CD4-positive, alpha-beta T cell treated with Interleukin-4 for 1 hour (primary cell): ENCODE data around the gene PAPOLA.
"Not testable (repeated sequence)": the region's sequence is repeated elsewhere in the genome, so short reads cannot be mapped to it uniquely, and the experiment has no call there.

Experiments
- DNase-seq, 2 donors: peaks; one replicate each; pipeline ENCODE4 v3.0.0-alpha.2; 2020 to 2022

The PAPOLA gene

DNA sequence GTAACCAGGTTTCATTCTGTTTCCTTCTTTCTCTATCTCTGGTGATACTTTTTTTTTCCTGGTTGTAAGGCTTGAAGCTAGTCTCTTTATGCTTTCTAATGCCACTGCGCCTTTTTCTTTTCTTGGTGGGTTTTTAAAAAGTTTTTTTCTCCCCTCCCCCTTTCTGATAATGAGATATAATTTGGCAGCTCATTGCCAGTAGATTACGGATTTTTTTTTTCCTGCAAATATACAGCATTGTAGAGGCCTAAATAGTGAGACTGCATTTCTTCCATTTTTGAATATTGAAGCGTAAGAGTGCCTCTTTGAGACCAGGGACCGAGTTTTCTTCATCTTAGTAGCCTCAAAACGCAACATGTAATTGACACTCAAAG is 1.1 kb downstream of the PAPOLA start:
- DNase-seq = no peak

DNA sequence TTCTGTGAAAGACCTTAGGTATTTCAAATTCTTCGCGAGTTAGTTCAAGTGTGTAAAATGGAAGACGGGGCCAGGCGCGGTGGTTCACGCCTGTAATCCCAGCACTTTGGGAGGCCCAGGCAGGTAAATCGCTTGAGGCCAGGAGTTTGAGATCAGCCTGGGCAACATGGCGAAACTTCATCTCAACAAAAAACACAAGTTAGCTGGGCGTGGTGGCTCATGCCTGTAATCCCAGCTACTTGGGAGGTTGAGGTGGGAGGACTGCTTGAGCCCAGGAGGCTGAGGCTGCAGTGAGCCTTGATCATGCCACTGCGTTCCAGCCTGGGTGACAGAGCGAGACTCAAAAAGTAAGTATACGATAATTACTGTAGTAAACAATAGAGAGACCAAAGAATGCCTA is 2.2 kb downstream of the PAPOLA start:
- not testable (repeated sequence) for DNase-seq

DNA sequence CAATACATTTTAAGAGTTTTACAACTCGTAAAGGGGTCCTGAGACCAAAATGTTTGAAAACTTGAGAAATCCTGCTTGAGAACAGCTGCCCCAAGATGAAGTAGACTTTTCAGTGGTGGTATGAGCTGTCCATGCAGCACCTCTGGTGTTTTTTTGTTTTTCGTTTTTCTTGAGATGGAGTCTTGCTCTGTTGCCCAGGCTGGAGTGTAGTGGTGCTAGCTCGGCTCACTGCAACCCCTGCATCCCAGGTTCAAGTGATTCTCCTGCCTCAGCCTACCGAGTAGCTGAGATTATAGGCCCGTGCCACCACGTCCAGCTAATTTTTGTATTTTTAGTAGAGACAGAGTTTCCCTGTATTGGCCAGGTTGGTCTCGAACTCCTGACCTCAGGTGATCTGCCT is 5.5 kb downstream of the PAPOLA start:
- DNase-seq = no peak

DNA sequence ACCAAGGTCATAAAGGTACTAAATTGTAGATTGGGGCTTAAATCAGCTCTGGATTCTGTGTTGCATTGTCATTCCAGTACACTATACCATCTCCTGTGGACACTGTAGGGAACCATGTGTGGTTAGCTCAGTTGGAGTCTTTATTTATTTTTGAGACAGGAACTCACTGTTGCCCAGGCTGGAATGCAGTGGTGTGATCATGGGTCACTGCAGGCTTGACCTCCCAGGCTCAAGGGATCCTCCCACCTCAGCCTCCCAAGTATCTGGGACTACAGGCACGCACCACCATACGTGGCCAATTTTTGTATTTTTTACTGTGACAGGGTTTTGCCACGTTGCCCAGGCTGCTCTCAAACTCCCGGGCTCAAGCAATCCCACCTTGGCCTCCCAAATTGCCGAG is 6.7 kb downstream of the PAPOLA start:
- DNase-seq = no peak

DNA sequence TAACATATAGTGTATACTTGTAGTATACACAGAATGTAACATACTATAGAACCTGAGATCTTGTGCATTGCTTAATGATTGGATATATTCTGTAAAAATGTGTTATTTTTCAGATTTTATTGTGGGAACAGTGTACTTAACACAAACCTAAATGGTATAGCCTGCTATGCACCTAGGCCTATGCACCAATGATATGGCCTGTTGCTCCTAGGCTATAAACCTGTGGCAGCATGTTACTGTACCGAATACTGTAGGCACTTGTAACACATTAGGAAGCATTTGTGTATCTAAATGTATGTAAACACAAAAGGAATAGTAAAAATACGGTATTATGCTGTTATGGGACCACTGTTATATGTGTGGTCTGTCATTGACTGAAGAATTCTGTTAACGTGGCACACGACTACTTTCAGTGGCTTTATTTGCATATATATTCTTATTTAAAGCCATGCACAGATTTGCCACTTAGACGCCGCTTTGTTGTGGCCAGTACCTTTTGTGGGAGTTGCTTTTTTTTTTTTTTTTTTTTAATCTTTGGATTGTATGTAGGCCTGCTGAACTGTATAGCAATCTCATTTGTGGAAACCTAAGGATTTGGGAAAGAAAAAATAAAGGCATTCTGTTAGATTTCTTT is 7.4 kb downstream of the PAPOLA start:
- DNase-seq = no peak

DNA sequence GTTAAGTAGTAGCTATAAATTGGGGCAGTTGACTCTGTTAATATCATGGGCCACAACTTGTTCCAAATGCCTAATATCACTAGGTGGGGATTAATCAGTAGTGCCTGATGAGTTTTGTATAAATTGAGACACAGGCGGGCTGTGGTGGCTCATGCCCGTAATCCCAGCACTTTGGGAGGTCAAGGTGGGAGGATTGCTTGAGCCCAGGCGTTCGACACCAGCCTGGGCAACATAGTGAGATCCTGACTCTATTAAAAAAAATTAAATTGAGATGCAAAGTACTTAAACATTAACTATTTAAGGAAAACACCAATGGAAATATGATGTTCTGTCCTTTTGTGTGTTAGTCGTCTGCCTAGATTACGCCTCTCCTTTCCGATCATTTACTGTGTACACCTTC is 9.0 kb downstream of the PAPOLA start:
- DNase-seq = no peak

DNA sequence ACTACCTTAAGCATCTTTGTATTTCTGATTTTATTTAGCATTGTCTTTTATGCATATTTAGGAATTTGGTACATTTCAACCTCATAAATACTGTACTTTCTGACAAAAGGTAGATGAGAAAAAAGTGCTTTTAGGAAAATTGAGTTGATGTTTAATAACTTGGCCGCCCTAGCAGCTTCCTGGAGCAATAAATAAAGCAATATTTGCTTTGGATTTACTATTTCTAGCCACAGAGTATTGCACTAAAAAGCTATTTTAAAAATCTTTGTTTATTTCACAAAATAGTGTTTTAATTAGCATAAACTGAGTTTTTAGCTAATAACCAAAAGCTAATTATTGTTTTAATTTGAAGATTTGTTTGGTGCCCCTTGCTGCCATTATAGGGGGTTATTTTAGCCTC is 9.5 kb downstream of the PAPOLA start:
- DNase-seq = no peak

DNA sequence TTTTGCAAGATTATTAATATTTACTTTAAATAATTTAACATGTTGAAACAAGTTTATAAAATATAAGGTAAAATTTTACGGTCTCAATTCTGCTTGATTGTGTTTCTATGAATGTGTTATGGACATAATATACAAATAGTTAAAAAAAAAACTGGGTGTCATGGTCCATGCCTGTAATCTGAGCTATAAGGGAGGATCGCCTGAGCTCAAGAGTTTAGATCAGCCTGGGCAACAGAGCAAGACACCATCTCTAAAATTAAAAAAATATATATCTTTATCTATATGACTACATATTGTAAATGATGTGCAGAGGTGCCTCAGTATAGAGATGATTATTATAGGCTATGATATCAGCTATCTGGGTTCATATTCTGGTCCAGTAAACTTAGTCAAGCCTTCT is 9.9 kb downstream of the PAPOLA start:
- DNase-seq = no peak

DNA sequence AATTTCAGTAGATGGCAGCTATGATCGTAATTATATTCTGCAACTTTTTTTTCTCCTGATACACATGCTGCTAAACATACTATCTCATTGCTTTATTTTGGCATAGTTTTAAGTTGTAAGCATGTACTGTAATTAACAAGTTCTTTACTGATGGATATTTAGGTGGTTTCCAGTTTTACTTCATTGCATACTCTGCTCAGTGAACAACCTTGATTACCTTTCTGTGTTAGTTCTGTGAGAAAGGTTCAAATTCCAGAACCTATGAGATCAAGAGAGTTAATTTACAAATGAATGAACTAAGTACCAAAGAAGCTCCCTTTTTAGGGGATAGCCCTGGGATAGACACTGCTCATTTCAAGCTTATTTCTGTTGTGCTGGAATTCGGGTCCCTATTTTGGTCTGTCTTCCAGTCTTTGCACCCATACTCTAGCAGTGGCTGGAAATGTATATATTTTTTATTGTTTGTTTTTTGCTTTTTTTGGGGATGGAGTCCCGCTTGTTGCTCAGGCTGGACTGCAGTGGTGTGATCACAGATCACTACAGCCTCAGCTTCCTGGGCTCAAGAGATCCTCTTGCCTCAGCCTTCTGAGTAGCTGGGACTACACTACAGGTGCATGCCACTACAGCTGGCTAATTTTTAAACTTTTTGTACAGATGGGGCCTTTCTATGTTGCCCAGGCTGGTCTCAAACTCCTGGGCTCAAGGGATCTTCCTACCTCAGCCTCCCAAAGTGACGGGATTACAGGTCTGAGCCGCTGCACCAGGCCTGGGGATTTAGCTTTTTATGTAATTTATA is 10.6 kb downstream of the PAPOLA start:
- DNase-seq = no peak

DNA sequence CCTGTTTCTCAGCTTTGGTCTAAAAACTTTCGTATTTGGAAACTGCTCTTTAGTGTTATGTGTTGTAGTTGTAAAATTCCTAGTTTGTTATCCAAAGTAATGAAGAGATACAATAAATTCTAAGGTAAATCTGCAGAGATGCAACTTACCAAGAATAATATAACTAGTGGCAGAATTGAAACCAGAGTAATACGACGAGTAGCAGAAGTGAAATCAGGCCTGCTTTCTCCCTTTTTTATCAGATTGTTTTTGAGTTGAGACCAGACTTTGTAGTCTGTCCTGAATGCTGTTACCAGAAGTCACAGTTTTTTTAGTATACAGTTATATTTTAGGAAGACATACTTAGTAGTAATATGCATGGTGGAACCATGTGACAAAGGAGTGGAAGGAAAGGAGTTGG is 12.5 kb downstream of the PAPOLA start:
- no peak for DNase-seq

DNA sequence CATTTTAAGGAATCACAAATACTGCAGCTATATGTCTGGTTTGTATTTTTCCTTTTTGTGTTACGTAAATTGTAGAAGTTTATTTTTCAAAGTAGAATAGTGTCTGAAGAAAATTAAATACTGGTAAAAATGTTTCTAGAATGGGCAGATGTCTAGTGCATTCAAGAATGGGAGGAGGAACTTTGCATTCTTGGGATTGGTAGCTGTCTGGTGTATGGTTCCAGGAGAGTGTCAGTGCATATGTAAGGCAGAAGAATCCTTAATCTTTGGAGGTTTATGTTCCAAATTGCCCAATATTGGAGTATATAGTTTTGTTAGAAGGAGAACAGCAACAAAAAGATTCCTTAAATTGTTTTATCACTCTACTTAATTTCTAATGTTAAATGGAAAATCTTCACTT is 13.5 kb downstream of the PAPOLA start:
- DNase-seq = no peak

DNA sequence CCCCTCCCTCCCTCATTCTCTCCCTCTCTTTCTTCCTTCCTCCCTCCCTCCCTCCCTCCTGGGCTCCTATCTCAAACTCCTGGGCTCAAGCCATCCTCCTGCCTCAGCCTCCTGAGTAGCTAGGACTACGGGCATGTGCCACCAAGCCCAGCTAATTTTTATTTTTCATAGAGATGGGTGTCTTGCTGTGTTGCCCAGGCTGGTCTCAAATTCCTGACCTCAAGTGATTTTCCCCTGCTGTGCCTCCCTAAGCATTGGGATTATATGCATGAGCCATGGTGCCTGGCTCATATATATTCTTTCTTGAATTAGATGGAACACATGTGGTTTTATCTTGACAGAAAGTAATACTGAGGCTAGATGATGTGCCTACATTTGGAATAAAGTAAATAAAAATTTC is 14.2 kb downstream of the PAPOLA start:
- DNase-seq = no peak

DNA sequence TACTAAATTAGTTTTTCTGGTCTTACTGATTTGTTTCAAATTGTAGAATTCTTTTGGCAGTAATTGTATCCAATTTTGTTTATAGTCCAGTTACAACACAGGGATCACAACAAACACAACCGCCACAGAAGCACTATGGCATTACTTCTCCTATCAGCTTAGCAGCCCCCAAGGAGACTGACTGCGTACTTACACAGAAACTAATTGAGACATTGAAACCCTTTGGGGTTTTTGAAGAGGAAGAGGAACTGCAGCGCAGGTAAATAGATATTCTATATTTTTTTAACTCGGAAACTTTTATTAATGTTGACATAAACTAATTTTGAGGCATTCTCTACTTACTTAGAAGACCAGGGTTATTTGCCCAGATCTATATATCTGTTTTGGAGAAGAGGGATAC is 17.8 kb downstream of the PAPOLA start:
- DNase-seq = no peak

DNA sequence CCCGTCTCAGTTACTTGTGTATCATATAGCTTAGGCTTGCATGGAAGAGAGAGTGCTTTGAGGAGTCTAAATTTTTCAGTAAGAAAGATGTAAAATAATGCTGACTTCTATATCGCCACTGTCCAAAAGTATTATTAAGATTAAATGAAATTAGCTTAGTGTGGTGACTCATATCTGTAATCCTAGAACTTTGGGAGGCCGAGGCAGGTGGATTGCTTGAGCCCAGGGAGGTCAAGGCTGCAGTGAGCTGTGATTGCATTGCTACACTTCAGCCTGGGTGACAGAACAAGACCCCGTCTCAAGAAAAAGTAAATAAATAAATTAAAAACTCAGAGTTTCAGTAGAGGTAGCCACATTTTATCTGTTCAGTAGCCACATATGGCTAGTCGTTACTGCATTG is 23.3 kb downstream of the PAPOLA start:
- DNase-seq = no peak

DNA sequence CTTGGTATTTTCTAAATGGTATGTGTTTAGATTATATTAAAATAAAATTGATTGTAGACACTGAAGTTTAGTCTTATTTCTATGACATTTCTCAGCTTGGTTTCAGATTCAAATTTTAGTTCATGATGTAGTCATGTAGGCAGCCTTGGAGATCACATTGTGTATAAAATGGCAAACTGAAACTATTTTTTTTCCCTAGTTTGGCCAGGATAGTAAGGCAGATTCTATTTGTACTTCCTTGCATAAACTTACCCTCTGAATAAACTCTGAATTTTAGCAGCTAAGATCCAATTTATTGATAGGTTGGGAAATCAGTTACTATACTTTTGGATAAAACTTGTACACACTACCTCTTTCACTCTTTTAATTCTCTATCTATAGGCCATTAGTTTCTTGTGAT is 30.4 kb downstream of the PAPOLA start:
- DNase-seq = no peak

DNA sequence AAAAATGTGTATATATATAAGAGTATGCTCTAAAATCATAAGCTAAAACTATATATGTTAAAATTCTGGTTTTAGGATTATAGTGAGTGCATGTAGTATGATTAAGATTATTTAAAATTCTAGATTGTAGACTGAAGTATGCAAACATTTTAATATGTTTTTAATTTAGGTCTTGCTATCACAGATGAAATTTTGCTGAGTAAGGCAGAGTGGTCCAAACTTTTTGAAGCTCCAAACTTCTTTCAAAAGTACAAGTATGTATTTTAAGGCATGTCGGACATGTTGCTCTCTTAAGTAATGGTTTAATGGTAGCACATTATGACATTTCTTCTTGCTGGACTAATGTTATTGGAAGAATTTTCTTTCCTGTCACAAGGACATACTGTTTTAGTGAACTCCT is 34.6 kb downstream of the PAPOLA start:
- no peak for DNase-seq

DNA sequence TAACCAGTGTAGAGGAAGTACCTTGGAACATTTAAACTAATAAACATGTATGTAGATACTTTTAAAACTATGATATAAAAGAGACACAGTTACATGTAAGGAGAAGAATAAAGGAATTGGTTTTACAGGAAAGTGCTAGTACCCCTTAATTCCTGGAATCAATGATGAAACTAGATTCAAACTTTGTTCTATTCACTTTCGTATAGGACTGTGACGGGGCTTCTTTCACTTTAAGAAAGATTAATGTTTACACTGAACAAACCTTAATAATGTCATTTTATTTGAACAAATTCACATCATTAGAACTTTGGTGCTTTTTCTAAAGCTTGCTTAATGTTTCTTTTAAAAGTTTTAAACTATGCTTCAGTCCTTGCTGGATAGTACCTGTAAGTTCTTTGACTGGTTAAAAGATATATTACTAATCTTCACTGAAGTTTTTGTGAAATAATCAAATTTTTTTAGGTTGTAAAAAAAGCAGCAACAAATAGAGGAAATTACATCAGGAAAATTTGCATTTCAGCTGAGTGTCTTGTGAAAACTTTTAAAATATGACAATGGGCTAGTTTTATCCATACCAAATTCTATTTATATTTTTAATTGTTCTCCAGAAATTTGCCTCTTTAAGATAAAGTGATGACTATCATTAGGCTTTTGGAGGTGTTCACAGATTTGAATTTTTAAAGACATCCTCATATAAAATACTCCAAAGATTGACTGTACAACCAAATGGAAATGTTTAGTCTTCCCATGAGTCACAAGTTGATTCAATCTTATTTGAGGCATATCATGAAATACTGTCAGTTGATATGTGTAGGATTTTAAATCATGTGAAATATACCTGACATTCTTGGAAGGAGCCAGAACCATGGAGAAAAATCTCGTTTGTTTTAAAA is 36.2 kb downstream of the PAPOLA start:
- no peak for DNase-seq

DNA sequence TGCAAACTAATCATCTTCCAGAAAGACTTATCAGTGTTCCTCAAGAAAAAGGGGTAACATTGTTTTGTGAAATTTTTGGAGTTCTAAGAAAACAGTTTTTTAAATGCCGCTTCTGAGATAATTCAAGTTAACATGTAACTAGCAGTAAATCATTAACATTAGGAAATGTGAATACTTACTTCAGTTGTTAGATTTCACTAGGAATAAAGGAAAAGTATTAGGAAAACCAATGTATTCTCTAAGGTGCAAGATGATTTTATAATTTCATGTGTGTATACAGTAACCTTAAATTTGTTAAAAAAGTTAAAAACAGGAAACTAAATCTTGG is 36.8 kb downstream of the PAPOLA start:
- DNase-seq = no peak

DNA sequence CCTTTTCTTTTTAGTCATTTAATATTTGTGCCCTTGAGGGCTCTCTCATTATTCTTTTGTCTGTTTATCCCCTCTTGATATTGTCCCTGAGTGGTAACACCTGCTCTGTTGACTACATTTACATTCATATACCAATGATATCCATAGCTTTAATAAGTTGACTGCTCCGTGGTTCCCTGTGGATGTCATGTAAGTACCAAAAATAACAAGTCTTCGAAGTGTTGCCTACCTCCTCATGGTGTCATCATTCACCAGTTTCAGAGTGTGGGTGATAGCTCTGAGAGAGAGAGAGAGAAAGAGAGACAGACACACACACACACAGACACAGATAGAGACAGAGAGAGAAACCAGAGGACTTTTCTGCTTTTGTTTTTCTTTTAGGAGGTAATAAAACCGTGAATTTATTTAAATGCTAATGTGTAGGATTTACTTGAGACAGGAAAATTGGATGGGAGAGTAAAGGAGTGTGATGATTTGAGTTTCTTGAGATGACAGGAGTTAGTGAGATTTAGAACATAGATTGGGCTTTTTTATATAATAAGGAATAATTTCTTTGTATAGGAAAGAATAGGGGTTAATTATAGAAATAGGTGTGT is 52.2 kb downstream of the PAPOLA start:
- DNase-seq = no peak

DNA sequence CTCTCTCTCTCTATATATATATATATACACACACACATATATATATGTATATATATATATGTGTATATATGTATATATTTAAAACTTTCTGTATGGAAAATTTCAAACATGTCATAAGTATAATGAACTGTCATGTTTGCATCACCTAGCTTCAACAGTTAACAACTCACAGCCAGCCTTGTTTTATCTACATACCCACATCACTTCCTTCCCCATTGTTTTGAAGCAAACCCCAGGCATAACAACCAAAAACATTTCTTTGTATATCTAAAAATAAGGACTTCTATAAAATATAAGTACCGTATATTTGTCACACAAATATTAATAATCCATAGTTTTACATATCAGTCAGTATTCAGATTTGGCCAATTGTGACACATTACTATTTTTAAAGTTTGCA is 57.4 kb downstream of the PAPOLA start:
- no peak for DNase-seq

DNA sequence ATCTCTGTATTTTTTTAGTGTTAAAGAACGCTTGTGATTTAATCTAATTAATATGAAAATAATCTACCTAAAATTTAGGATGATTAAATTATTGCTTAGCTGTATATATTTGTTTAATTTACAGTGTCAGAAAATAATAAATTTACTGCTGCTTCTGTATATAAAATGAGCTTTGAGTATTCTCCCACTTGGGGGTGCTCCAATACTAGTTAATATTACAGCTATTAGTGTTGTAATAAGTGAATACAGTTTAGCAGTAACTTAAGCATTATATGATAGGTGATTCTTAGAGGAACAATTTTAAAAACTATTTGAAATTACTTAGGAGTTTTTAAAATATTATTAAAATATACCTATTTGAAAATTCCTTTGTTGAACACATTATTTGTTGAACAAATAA is 62.2 kb downstream of the PAPOLA start:
- DNase-seq = peak in 1 of 2 donors; percentile 14

DNA sequence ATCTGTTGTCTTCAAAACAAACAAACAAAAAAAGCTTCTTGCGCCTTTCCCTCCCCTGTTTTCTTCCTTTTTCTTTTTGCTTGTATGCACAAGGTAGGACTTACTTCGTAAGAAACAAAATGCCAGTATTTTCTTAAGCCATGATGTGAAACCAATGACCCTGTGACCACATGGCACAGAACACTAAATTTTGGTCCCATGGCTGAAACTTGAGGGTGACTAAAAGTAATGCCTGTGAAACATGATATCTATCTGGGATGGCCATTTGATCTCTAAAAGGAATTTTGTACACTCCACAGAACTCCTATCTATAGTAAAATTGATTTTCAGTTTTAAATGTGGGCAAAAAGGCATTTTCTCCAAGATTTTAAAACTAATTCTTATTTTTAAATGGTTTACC is 63.6 kb downstream of the PAPOLA start:
- no peak for DNase-seq

DNA sequence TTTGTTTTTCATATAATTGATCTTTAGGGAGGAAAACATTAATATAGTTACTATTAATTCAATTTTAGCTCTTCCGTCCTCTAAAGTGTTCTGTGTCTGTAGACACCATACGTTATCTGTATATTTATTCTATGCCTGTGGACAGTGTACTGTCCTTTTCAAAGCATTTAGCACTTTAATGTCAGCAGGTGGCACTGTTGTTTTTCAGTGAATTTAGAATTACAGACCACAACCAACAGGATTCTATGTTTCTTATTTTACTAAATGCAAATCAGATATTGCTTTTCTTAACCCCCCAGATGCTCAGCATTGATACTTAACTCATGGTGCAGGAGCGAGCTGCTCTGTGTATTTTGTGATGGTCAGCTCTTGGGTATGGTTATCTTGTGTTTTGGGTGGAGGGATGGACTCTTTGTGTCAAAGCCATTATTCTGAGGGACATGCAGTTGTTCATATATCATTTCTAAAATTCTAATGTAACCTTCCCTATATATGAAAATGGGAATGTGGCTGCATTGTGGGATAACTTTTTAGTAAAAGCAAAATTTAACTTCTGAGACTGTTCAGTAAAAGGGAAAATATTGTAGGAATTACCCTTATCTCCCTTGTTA is 65.2 kb downstream of the PAPOLA start:
- DNase-seq = peak in 1 of 2 donors; percentile 46
